ENCODE measurements around the gene KCNK4. TPM values are rescaled to one million over a fixed set of nuclear protein-coding genes. Genes with fewer than 3 reads are reported as not detected.

KCNK4 gene
- total and polyA plus RNA-seq, 2 of the 13 experiments (the other 11 are each of a cell fraction or from before 2014, with no cell fraction given): not detected

- TF ChIP-seq ZNF639 (CRISPR knock-in tag; conservative IDR thresholded peaks at IDR 0.05): no peak
- TF ChIP-seq ZNF646 (CRISPR knock-in tag; IDR thresholded peaks at IDR 0.05): no peak
- TF ChIP-seq ZNF580 (CRISPR knock-in tag; IDR thresholded peaks at IDR 0.05; ENCODE audit: borderline replicate concordance, low read depth): no peak
- TF ChIP-seq ZNF432 (CRISPR knock-in tag; IDR thresholded peaks at IDR 0.05; ENCODE audit: borderline replicate concordance): no peak
- no peak for TF ChIP-seq TFE3 (CRISPR knock-in tag; IDR thresholded peaks at IDR 0.05)
- TF ChIP-seq MEIS2 (CRISPR knock-in tag; IDR thresholded peaks at IDR 0.05): no peak
- TF ChIP-seq TFDP2 (CRISPR knock-in tag; IDR thresholded peaks at IDR 0.05): no peak
- no peak for TF ChIP-seq HNF4A (CRISPR knock-in tag; IDR thresholded peaks at IDR 0.05)
- 0 out of 2 replicates have a peak, but pooled peaks have one; percentile 39 for TF ChIP-seq GATAD2A (CRISPR knock-in tag; IDR thresholded peaks at IDR 0.05)
- TF ChIP-seq ZSCAN25 (CRISPR knock-in tag; IDR thresholded peaks at IDR 0.05): no peak
- TF ChIP-seq HMGA1 (CRISPR knock-in tag; conservative IDR thresholded peaks at IDR 0.05): no peak
- no peak for TF ChIP-seq KLF6 (CRISPR knock-in tag; IDR thresholded peaks at IDR 0.05)
- TF ChIP-seq ZNF83 (CRISPR knock-in tag; IDR thresholded peaks at IDR 0.05; ENCODE audit: borderline replicate concordance): no peak
- no peak for TF ChIP-seq ATF6 (CRISPR knock-in tag; conservative IDR thresholded peaks at IDR 0.05)
- TF ChIP-seq ZBTB42 (CRISPR knock-in tag; IDR thresholded peaks at IDR 0.05): no peak
Measured at GRCh38 chr11:64331569-64332371, 40.7 kb downstream of the KCNK4 start (continued).

Data from HepG2 (cell line).